Stimulated activated CD4-positive, alpha-beta T cell treated with anti-CD3 and anti-CD28 coated beads, Interleukin-1b, Interleukin-23, amount 100 ng/mL, for 1 hour (primary cell): ENCODE results near the gene TRMU.

Experiments used
- DNase-seq, 2 donors: peaks; one replicate each; pipeline ENCODE4 v3.0.0-alpha.2; 2020; ENCODE audit warnings: low read depth in 2 of 2

TRMU gene

DNA sequence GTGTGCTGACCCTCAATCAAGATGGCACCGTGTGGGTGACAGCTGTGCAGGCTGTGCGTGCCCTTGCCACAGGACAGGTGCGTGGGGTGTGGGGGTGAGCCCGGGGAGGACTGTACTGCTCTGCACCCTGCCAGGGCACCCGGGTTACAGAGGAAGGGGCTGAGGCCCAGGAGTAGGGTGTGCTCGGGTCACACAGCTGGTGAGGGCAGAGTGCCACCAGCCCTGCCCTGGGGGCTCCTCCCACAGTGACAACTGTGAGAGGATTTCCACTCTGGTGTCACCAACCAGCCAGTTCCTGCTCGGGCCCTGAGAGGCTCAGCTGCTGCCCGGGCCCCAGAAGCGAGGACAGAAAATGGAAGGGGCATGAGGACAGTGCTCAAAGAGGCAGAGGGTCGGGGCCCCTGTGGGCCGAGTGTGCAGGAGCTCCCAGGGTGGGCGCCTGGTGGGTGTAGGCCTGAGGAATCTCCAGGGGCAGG lies 20.5 kb downstream of the TRMU start:
- DNase-seq, result no peak

DNA sequence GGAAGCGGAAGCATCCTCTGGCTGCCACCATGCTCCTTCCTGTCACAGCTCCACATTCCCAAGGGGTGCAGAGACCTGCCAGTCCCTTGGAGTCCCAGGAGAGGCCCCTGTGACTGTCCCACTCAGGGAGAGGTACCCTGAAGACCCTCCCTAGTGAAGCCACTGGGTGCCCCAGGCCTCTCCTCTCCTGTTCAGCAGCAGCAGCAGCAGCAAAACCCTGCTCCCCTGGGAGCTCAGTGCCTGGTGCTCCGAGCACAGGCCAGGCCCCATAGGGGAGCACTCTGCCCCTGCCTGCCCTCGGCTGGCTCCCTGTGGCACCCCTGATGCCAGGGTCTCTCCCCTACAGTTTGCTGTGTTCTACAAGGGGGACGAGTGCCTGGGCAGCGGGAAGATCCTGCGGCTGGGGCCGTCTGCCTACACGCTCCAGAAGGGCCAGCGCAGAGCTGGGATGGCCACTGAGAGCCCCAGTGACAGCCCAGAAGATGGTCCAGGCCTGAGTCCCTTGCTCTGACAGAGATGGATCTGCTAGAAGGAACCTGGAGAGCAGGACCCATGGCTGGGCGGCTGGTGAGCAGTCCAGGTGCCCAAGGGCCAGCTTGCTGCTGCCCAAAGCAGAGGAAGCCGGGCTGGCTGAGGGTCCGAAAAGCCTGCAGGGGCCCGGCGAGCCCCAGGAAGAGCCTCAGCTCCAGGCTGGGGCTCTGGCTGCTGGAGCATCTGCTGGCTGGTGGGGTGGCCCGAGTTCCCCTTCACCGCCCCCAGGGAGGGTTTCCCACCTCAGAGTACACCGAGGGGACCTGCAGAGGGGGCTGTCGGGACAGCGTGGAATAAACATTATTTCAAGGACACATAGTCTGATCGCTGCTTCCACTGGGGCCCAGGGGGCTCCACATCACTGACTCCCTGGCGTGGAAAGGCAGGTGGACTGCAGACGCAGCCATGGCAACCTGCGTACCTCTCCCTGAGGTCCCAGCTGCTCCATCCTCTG lies 21.3 kb downstream of the TRMU start:
- no peak for DNase-seq

DNA sequence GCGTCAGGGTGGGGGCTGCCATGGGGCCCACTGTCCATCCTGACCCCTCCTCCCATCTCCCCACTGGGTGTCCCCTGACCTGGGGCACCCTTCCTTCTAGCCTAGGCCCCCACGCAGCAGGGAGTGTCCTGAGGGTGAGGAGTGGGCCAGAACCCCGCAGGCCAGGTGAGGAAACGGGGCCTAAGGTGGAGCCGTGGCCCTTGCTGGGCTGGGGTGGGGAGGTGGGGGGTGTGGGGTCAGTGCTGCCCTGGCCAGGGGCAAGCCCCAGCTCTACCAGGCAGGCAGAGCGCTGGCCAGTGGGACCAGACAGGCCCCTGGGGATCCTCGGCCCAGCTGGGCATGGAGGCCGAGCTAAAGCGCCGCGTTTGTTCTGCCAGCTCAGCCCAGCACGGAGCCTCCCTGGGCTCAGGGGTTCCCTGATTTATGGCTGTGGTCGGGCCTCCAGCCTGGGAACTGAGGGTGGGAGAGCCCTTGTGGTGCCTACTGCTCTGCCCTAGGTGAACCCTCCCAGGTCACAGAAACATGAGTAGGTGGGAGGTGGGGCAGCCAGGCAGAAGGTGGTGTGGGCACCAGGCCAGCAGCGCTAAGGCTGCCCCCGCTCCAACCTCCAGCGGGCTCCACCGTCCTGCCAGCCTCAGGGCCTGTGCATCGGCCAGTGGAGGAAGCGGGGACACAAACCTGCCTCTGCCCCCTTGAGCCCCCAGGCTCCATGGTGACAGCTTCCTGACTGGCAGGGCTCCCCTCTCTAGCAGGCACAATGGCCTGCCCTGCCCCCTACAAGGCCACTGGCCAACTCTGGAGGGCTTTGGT lies 22.4 kb downstream of the TRMU start:
- no peak for DNase-seq

DNA sequence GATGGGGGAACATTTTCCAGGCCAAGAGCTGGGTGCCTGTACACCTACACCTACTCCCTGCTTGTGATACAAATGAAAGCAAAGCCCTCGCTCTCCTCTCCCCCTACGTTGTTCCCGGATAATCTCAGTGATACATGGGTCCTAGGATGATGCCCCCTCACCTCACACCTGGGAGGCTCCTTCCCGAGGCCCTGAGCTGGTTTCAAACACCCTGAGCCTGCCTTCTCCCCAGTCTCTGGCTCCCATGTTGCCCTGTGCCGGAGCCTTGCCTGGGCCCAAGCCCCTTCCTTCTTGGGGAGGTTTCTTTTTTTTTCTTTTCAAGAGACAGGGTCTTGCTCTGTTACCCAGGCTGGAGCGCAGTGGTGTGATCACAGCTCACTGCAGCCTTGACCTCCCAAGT lies 23.3 kb downstream of the TRMU start:
- no peak for DNase-seq

DNA sequence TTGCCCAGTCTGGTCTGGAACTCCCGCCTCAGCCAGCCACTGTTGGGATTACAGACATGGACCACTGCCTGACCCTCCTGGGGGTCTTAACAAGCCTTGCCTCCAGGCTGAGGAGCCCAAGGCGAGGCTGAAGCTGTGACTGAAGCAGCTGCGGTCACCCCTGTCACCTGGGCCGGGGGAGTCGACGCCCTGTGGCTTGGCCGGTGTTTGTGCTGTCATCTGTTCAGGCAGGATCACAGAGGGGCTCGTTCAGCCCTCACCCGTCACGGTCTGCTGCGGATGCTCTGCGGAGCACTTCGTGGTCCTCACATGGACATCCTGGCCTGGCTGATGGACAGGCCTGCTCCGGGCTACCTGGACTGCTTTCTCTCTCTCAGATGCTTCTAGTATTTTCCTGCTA lies 23.8 kb downstream of the TRMU start:
- DNase-seq, result no peak

DNA sequence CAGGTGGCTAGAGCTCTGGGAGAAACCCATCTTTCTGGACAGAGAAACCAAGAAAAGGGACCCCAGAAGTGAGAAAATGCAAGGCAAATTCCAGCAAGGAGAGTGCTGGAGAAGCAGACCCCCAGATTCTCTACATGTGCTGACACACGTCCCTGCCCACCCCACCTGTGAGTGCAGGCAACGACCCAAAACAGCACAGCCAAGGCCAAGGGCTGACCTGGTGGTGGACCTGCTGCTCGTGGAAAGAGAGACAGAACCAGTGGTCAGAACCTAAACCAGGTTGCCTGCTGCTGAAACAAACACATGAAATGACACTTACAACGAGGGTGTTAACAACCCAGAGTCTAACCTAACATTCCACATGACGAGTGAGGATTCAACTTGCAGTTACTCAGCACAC lies 24.6 kb downstream of the TRMU start:
- DNase-seq, result no peak

DNA sequence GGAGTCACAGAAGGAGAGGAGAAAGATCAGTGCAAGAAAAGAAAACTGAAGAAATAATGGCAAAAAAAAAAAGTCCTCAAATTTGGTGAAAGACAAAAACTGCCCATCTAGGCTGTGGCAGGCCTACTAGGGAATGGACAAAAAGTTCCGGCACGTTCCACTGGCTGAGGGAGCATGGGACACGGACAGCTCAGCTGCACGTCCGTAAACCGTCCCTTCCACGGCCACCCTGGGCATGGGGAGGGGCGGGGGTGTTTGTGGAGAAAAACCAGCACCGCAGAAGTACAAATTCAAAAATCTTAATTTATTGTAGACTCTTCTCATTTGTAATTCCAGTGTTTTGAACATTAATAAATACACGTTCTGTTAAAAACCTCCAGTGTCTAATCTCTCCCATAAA lies 25.4 kb downstream of the TRMU start:
- no peak for DNase-seq

DNA sequence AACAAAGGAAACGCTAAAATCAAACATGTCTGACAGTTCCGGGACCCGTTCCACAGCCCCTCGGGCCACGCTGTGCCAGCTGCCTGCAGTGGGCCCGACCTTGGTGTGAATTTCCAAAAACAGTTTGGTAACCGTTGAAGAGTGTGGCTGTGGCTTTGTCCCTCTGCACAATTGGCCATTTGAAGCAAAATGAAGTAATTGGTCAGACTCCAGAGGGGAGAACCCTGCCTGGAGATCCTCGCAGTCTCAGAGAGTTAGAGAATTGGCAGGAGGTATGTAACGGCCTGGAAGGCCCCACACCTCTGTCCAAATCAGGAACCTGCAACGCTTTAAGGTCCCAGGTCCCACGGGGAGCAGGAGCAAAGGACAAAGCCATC lies 26.3 kb downstream of the TRMU start:
- no peak for DNase-seq

DNA sequence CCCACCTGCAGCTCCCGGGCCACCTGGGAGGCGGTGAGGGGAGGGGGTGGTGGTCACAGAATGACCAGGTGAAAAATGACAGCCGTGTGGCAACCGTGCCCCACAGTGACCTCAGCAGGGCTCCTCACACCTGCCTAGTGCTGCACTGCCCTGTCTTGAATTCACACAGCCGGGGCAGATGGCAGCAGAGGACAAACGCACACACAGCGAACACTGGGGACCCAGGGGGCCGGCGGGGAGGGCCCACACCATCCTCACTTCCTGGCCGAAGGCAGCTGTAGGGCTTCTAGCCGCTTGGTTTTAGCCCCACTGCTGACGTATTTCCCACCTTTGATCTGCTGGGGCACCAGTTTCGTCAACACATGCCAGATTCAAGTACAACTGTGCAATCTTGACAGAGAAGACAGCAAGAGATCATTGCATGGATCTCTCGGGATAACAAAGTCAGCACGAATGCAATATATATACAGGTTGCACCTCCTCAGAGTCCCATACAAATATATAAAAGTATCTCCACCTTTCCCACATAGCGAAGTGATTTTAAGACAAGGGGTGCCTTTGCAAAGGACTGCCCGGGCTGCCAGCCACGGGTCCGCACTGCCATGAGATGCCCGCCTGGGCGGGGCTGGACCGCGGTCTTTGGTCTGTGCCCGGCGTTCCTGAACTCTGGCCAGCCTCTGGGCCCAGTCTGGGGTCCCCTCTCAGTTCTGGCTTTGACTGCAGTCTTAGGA lies 26.9 kb downstream of the TRMU start:
- no peak for DNase-seq

DNA sequence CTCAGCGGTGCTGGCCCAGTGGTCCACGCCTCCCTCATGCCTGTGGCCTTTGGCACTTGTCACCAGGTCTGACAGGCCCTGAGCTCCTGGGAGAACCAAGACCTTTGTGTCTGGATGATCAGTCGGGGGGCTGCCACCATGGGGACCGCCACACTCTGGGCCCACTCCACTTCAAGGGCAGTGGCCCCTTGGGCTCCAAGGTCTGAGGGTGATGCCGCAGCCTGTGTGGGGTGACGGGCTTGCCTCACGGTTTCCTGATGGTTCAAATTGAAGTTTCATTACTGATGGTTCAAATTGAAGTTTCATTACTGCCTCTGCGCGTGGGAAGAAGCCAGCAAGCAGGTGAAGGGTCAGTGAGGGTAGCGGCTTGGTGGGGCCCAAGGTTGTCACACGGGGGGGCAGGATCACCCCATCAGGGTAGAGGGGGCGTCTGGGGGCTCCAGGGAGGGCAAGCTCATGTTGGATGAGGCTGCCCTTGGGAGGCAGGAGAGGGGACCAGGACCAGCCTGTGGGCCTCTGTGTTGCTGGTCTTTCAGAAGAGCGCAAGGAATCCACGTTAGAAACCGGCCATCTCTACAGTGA lies 27.5 kb downstream of the TRMU start:
- DNase-seq, result no peak

DNA sequence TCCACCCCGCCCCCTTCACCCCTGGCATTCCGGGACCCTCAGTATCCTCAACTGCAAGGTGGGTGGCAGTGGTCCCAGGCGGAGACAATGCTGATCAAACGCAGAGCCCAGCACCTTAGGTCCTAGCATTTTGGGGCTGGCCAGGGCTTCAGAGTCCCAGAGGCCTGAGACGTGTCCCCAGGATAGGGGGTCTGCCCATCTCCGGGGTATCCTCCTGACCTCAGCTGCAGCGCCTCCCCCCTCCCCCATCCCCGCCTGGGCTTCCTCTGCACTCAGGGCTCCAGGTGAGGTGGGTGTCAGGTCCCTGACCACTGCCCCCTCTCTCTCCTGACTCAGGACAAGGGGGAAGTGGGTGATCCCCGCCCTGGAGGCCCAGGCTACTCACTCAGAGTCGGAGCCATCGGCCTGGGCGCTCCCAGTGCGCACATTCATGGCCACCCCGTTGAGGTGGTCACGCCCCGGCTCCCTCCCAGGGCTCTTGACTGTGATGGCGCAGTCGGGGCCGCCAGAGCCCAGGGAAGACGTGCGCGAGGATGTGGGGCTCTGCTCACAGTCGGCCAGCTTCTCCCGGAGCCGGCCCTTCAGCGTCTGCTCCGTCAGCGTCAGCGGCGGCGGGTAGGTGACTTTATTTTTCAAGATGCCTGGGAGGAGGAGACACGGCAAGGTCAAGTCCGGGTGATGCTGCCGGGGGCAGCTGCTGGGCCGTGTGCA lies 28.3 kb downstream of the TRMU start:
- no peak for DNase-seq

DNA sequence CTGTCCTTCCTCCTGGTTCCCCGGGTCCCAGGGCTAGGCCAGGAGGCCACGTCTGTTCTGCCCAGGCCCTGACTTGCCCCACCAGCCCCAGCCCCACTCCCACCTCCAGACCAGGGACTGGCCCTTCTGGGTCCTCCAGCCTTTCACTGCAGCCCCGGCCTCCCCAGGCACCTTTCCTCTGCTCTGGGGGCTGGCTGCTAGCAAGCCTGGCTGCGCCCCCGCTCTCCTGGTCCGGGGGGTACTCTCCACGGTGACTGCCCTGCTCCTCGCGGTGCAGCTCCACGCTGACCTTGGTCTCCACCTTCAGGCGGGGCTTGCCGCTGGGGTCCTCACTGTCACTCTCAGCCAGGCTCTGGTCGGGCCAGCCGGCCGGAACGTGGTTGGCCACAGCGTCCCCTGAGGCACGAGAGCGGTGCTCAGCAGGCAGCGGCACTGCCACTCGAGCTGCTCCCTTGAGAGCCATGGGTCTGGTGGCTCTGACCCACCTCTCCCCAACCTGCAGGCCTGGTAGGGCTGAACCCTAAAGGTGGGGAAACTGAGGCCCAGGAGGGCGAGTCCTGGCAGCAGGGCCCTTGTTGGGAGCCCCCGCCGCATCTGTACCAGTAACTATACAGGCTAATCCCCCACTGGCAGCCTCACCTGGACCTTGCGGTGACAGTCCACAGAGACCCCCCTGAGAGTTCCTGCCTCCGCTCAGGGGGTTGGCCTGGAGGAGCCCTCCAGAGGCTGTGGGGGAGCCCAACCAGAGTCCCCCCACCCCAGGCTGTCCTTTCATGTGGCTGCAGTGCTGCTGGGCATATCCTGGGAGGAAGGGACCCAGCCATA lies 29.0 kb downstream of the TRMU start:
- no peak for DNase-seq

DNA sequence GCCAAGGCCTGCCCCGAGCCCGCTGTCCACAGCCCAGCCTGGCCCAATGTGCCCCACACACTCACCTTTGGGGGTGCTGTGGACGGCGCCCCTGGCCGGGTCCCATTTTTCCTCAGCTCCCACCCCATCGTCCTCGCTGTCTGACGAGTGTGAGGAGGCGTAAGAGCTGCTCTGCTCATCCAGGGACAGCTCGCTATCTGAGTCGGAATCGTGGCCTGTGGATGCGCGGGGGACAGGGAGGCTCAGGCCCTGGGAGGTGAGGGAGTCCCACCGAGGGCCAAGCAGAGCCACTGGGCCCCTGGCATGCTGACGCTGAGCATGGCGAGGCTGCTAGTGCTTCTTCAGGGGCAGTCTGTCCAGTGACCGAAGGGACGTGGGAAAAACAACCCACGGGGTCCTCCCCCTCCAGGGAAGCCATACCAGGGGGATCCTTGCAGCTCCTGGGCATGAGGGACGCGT lies 29.7 kb downstream of the TRMU start:
- no peak for DNase-seq

DNA sequence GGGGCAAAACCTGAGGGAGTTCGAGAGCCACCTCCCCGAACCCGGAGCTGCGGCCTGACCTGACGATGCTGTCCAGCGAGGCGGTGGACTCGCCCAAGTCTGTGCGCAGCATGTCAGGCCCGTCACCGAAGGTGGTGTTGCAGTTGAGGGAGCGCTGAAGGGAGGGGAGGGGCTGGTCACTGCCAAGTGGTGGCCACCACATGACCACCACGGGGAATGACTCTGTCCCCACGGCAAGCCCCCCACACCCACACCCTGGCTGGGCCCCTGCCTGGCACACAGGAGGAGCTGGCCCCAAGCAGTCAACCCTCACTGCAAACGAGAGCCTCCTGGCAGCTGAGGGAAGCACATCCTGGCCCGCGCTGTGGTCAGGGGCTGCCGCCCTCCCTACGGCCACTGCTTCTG lies 30.8 kb downstream of the TRMU start:
- DNase-seq, result no peak

DNA sequence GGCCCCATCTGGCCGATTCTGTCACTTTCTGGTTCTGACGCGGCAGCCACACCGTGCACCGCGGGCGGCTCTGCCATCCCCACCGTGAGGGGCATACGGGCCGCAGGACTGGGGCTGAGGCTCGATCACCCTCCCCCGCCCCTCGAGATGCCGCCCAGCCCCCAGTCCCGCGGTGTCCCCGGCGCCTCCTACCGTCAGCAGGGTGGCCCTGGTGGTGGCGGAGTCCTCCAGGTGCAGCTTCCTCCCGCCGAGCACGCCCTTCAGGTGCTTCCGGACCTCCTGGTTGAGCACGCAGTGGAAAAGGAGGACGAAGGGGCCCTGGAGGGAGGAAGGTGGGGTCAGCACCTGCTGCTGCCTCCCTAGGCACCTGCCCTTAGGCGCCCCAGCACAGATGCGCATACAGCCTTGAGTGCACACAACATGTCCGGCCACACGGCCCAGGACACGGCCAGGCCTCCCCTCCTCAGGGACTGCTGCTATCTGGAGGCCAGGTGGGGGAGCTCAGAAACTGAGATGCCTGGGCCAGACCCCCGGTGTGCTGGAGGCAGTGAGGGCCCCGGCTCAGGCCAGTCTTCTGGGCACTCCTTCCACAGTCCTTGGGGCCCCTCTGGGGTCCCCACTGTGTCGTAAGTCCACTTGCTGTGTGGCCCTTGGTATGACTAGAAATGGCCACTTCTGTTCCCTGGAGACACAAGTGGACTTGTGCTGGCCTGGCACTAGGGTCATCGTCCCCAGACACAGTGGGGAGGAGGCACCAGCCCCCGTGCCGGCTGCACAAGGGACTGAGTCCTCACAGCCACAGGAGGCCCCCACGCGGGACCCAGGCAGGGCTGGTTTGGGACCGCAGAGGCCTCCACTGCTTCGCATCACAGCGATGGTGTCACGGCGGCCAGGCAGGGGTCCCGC lies 31.5 kb downstream of the TRMU start:
- DNase-seq, result no peak

DNA sequence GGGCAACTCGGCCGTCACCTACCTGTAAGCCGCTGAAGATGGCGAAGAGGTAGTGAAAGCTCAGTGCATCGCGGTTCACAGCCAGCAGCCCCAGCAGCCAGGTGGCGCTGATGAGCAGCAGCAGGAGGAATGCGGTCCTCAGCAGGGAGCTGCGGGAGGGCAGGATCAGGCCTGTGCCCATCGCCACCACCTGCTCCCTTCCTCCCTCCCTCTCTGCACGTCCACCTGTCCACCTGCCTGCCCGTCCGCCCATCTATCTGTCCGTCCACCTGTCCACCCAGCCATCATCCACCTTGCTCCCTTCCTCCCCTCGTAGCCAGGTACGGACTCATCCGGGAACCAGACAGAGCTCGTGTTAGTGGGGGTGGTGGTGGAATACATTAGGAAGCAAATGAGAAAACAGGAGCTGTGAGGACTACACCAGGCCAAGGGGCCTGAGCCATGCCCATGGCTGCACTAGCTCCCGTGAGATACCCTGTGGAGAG lies 32.2 kb downstream of the TRMU start:
- DNase-seq, result peak in 1 of 2 donors; percentile 54

DNA sequence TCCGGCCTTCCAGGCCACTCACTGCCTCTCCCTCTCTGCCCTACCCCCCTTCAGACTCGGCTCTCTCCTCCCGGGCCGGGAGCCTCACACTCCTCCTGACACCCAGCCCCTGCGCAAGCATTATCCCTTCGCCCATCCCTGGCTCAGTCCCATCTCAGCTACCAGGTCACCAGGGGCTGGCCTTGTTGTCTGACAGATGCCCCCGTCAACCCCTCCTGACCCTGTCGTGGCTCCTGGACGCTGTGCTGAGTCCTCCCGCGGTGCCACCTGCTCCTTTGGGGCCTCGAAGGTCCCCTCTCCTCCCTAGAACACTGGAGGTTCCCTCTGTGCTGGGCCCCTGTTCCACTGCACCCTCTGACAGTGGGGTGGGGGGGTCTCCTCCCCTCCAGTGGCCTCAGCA lies 32.9 kb downstream of the TRMU start:
- DNase-seq, result no peak

DNA sequence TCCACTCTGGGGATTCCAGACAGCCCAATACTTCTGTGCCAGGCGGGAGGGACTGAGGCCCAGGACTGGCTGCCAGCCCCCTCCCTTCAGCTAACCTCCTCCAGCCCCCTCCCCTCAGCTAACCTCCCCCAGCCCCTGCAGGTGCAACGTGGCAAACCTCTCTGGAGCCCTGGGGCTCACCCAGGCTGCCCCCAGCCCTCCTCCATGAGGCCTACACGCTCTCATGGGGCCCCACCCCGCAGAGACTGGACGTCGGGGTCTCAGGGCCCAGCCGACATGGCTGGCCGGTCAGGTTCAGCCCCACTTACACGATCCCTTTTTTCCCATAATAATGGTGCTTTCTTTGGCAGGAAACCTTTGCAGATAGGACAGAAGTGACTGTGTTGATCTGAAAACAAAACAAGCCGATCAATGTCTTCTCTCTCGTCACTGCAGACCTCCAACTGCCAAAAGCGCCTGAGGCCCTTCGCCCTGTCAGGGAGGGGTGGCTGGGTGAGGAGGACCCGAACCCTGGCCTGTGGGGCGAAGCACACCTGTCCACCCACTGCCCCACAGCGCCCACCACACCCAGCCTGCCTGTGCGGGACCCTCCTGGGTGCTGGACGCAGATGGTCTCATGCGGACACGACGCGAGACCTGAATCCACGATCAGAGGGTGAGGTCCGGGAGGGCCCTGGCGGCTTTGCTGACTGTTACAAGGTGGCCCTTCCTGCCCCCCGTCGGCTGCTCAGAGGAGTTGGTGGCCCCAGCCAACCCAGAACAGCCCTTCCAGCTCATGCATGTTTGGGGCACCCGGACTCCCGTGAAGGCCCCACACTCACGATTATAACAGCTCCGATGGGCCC lies 33.6 kb downstream of the TRMU start:
- DNase-seq, result no peak
